ENCODE measurements around the gene BRDT.

- TF ChIP-seq CTCF (IDR thresholded peaks at IDR 0.05; ENCODE audit: insufficient read depth, low read depth, low read length) = no peak
- TF ChIP-seq EZH2 (IDR thresholded peaks at IDR 0.05; ENCODE audit: insufficient read depth, low read length) = no peak
Observed at GRCh38 chr1:91993256-91993655, 44.1 kb downstream of the BRDT start.

Measured in astrocyte (in vitro differentiated cells and primary cell).